Ovary (tissue), 3 donors: ENCODE results near the gene STKLD1.

ENCODE experiments used
- EP300 ChIP-seq: sonication (generic); formaldehyde crosslinking; IDR thresholded peaks from one replicate; pipeline ENCODE4 v1.6.1; 2017; ENCODE audit warnings: antibody characterized with exemption
- POLR2A ChIP-seq: fragments of 450-650 bp; IDR thresholded peaks from one replicate; pipeline ENCODE4 v1.6.1; 2017; ENCODE audit warnings: antibody characterized with exemption, mild to moderate bottlenecking, moderate library complexity
- TF ChIP-seq, protein P1 (sequence below), 3 donors: fragments of 450-650 bp in 2 of 3; fragments of 200-600 bp in 1 of 3; IDR thresholded peaks; one replicate each; pipeline versions ENCODE4 v1.5.1 to v1.8.0; 2016 to 2022; ENCODE audit warnings: antibody characterized with exemption in 3 of 3, mild to moderate bottlenecking in 1 of 3
- donor health status: DM: no; HTN: no; CAD: no.

DNA sequence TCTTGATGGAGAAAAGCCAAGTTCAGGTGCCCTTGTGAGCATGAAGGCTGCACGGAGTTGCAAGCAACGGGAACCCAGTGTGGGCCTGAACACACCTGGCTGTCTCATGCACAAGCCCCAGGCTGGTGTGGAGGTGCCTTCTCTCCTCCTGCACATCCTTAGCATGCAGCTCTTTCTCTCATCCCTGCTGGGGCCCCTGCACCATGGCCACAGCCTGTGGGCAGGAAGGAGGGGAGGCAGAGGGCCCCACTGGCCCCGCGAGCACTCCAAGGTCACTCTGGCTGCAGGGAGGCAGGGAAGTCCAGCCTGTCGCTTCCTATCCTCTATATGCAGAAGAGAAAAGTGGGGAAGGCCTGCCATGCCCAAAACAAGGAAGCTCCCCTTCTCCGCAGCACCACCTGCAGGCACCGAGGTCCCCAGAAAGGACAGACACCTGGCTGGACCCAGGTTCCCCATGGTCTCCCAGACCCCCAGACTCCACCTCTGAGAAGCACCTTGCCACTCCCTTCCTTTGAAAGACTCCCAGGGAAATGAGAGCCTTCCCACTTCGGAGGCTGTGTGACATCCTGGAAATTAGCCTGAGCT lies 18.6 kb downstream of the STKLD1 start:
- TF ChIP-seq POLR2A: no peak
- TF ChIP-seq, protein P1, sequence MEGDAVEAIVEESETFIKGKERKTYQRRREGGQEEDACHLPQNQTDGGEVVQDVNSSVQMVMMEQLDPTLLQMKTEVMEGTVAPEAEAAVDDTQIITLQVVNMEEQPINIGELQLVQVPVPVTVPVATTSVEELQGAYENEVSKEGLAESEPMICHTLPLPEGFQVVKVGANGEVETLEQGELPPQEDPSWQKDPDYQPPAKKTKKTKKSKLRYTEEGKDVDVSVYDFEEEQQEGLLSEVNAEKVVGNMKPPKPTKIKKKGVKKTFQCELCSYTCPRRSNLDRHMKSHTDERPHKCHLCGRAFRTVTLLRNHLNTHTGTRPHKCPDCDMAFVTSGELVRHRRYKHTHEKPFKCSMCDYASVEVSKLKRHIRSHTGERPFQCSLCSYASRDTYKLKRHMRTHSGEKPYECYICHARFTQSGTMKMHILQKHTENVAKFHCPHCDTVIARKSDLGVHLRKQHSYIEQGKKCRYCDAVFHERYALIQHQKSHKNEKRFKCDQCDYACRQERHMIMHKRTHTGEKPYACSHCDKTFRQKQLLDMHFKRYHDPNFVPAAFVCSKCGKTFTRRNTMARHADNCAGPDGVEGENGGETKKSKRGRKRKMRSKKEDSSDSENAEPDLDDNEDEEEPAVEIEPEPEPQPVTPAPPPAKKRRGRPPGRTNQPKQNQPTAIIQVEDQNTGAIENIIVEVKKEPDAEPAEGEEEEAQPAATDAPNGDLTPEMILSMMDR (IDR thresholded peaks at IDR 0.05): no peak
- no peak for TF ChIP-seq EP300
